Esophagus muscularis mucosa (tissue), 4 donors: ENCODE results near the gene ACSM3.

Experiments
- EP300 ChIP-seq: sonication (generic); formaldehyde crosslinking; IDR thresholded peaks from one replicate; pipeline ENCODE4 v1.6.1; 2017; ENCODE audit warnings: antibody characterized with exemption
- POLR2A ChIP-seq: fragments of 450-650 bp; IDR thresholded peaks from one replicate; pipeline ENCODE4 v1.6.1; 2017; ENCODE audit warnings: antibody characterized with exemption, moderate library complexity, mild to moderate bottlenecking, low read depth
- POLR2AphosphoS5 ChIP-seq, 2 donors: sonication (generic); formaldehyde crosslinking; IDR thresholded peaks; one replicate each; pipeline ENCODE4 v1.6.1; 2017; ENCODE audit warnings: antibody characterized with exemption in 2 of 2
- TF ChIP-seq, protein P1 (sequence below), 3 experiments: fragments of 200-600 bp in 2 of 3; fragments of 450-650 bp in 1 of 3; sonication (generic) in 2 of 3; IDR thresholded peaks; one replicate each; pipeline ENCODE4 v1.5.1; 2017 to 2019; ENCODE audit warnings: antibody characterized with exemption in 3 of 3, mild to moderate bottlenecking in 2 of 3, moderate library complexity in 1 of 3

- TF ChIP-seq POLR2AphosphoS5 (IDR thresholded peaks at IDR 0.05) (no peak), POLR2A (no peak), EP300 (no peak)
- TF ChIP-seq, protein P1, sequence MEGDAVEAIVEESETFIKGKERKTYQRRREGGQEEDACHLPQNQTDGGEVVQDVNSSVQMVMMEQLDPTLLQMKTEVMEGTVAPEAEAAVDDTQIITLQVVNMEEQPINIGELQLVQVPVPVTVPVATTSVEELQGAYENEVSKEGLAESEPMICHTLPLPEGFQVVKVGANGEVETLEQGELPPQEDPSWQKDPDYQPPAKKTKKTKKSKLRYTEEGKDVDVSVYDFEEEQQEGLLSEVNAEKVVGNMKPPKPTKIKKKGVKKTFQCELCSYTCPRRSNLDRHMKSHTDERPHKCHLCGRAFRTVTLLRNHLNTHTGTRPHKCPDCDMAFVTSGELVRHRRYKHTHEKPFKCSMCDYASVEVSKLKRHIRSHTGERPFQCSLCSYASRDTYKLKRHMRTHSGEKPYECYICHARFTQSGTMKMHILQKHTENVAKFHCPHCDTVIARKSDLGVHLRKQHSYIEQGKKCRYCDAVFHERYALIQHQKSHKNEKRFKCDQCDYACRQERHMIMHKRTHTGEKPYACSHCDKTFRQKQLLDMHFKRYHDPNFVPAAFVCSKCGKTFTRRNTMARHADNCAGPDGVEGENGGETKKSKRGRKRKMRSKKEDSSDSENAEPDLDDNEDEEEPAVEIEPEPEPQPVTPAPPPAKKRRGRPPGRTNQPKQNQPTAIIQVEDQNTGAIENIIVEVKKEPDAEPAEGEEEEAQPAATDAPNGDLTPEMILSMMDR (IDR thresholded peaks at IDR 0.05), result no peak
Measured at GRCh38 chr16:20767577-20767976, 3.8 kb downstream of the ACSM3 start.
